CD8-positive, alpha-beta memory T cell (primary cell): ENCODE results near the gene IGF2. TPM values are rescaled to one million over a fixed set of nuclear protein-coding genes. Genes with fewer than 3 reads are reported as not detected.

ENCODE experiments used
- CTCF ChIA-PET: fragments of 350-600 bp; sonication (Branson Sonifier 250); formaldehyde crosslinking; loops from one replicate; lab custom pipeline; 2021; ENCODE audit warnings: antibody characterized with exemption; lab: Charles Lee
- POLR2A ChIA-PET: fragments of 350-600 bp; sonication (Branson Sonifier 250); formaldehyde crosslinking; loops from one replicate; lab custom pipeline; 2021; ENCODE audit warnings: antibody characterized with exemption; lab: Charles Lee
- DNase-seq, 5 donors: peaks; one replicate each; pipeline versions ENCODE4 v3.0.0 to v3.0.0-alpha.2; 2020 to 2022; ENCODE audit warnings: mixed read lengths in 1 of 5
- H3K27ac ChIP-seq: one replicate; pipeline ENCODE4 v1.7.0; 2013; ENCODE audit warnings: low read depth, mild to moderate bottlenecking, low read length, moderate library complexity
- H3K27me3 ChIP-seq: 2 replicates; pipeline ENCODE4 v1.7.0; 2013; ENCODE audit warnings: low read length, mild to moderate bottlenecking; ENCODE audit not compliant: insufficient read depth, poor library complexity, severe bottlenecking
- H3K36me3 ChIP-seq: 2 replicates; pipeline ENCODE4 v1.7.0; 2013; ENCODE audit warnings: mild to moderate bottlenecking, low read length, moderate library complexity; ENCODE audit not compliant: insufficient read depth
- H3K4me1 ChIP-seq: 2 replicates; pipeline ENCODE4 v1.7.0; 2013; ENCODE audit warnings: mild to moderate bottlenecking, low read length, moderate library complexity; ENCODE audit not compliant: insufficient read depth
- H3K4me3 ChIP-seq: 2 replicates; pipeline ENCODE4 v1.7.0; 2013; ENCODE audit warnings: mild to moderate bottlenecking, low read length
- H3K9me3 ChIP-seq: 2 replicates; pipeline ENCODE4 v1.7.0; 2013; ENCODE audit warnings: mild to moderate bottlenecking, low read length
- H3K27ac Mint-ChIP-seq, 8 donors: one replicate each; pipeline ENCODE4 v1.8.0; 2020 to 2021; ENCODE audit warnings: mixed read lengths in 8 of 8, mild to moderate bottlenecking in 6 of 8, inconsistent platforms in 3 of 8, moderate library complexity in 3 of 8
- H3K27me3 Mint-ChIP-seq, 2 donors: one replicate each; pipeline ENCODE4 v1.8.0; 2020 to 2021; ENCODE audit warnings: mixed read lengths in 2 of 2, mild to moderate bottlenecking in 1 of 2, moderate library complexity in 1 of 2
- H3K36me3 Mint-ChIP-seq, 3 donors: one replicate each; pipeline ENCODE4 v1.8.0; 2020 to 2021; ENCODE audit warnings: mixed read lengths in 3 of 3, inconsistent platforms in 1 of 3, mild to moderate bottlenecking in 1 of 3
- H3K4me1 Mint-ChIP-seq, 3 donors: one replicate each; pipeline ENCODE4 v1.8.0; 2020 to 2021; ENCODE audit warnings: mixed read lengths in 3 of 3, inconsistent platforms in 1 of 3, mild to moderate bottlenecking in 1 of 3
- H3K4me3 Mint-ChIP-seq, 7 donors: one replicate each; pipeline ENCODE4 v1.8.0; 2020 to 2021; ENCODE audit warnings: mixed read lengths in 7 of 7, mild to moderate bottlenecking in 6 of 7, moderate library complexity in 4 of 7, inconsistent platforms in 2 of 7
- H3K9me3 Mint-ChIP-seq, 5 donors: one replicate each; pipeline ENCODE4 v1.8.0; 2020 to 2022; ENCODE audit warnings: mixed read lengths in 5 of 5, mild to moderate bottlenecking in 3 of 5, moderate library complexity in 2 of 5, inconsistent platforms in 1 of 5
- polyA plus RNA-seq: library from polyadenylated mRNA; unstranded; fragments of 300-500 nt; fragmentation: Illumina TruSeq; gene quantifications from one replicate; pipeline ENCODE4 v1.2.3, GENCODE V29; 2021
- total RNA-seq, 2 experiments: library from RNA; stranded (reverse); gene quantifications; one replicate each; pipeline ENCODE4 v1.2.3, GENCODE V29; 2021

The IGF2 gene
- 1 to 10 TPM; 3.3 to 3.5 TPM for total RNA-seq
- polyA plus RNA-seq: not detected

- H3K4me3 ChIP-seq: no peak within 1 kb of the TSS
- CTCF ChIA-PET: interaction anchor here (1.4 to 1.7 kb wide), 2 partner anchors 12 to 104 kb away, joined by 3 to 7 read pairs; no protein-coding TSS in a partner anchor
- H3K4me1 ChIP-seq: no peaks in the 10 kb centered on the region
- POLR2A ChIA-PET: no interaction called here
- H3K27me3 Mint-ChIP-seq: peaks cover 44 to 49% of the 10 kb centered on the region in 2 donors
- peak within 1 kb of the TSS; percentile 48 to 91 (median 81) for H3K4me3 Mint-ChIP-seq
- H3K27ac ChIP-seq: no peak within 1 kb of the TSS
- no peaks in the 10 kb centered on the region for H3K9me3 ChIP-seq
- no peaks in the 10 kb centered on the region for H3K36me3 ChIP-seq
- peaks cover 2 to 19% (median 4%) of the 10 kb centered on the region in 3 donors for H3K4me1 Mint-ChIP-seq
- peaks cover 26% of the 10 kb centered on the region for H3K27me3 ChIP-seq
- no peak for DNase-seq
- H3K27ac Mint-ChIP-seq: no peak within 1 kb of the TSS
- no peaks in the 10 kb centered on the region for H3K9me3 Mint-ChIP-seq
- no peaks in the 10 kb centered on the region for H3K36me3 Mint-ChIP-seq
These were observed at the start of gene IGF2 for GRCh38 chr11:2139123-2139521. IGF2 (minus strand) TSS chr11:2139389; CDS start chr11:2135523, 3,866 bp downstream.

GRCh38 chr11:2188745-2189144, 49.6 kb upstream of the IGF2 start:
- ChIA-PET POLR2A (no interaction called here), CTCF (no interaction called here)
- H3K27ac Mint-ChIP-seq: no peak overlapping the region
- no peaks in the 10 kb centered on the region for H3K4me1 Mint-ChIP-seq
- Histone ChIP-seq H3K36me3 (no peaks in the 10 kb centered on the region), H3K9me3 (no peaks in the 10 kb centered on the region), H3K27ac (no peak overlapping the region), H3K27me3 (no peaks in the 10 kb centered on the region), H3K4me3 (no peak overlapping the region), H3K4me1 (peaks cover 6% of the 10 kb centered on the region)
- no peak for DNase-seq
- H3K27me3 Mint-ChIP-seq: peaks cover 6 to 34% of the 10 kb centered on the region in 2 donors
- no peaks in the 10 kb centered on the region for H3K9me3 Mint-ChIP-seq
- no peak overlapping the region for H3K4me3 Mint-ChIP-seq
- H3K36me3 Mint-ChIP-seq: no peaks in the 10 kb centered on the region

GRCh38 chr11:2187280-2187707, 48.1 kb upstream of the IGF2 start:
- Mint-ChIP-seq H3K27ac (no peak overlapping the region), H3K27me3 (peaks cover 6 to 34% of the 10 kb centered on the region in 2 donors)

GRCh38 chr11:2186669-2187279, 47.6 kb upstream of the IGF2 start:
- Mint-ChIP-seq H3K27ac (no peak overlapping the region), H3K9me3 (no peaks in the 10 kb centered on the region), H3K36me3 (no peaks in the 10 kb centered on the region), H3K4me3 (no peak overlapping the region), H3K27me3 (peaks cover 6 to 33% of the 10 kb centered on the region in 2 donors), H3K4me1 (peaks cover 0 to 1% (median 0%) of the 10 kb centered on the region in 3 donors)
- Histone ChIP-seq H3K4me3 (no peak overlapping the region), H3K4me1 (peaks cover 6% of the 10 kb centered on the region), H3K27ac (no peak overlapping the region), H3K36me3 (no peaks in the 10 kb centered on the region), H3K9me3 (no peaks in the 10 kb centered on the region), H3K27me3 (no peaks in the 10 kb centered on the region)
- ChIA-PET POLR2A (no interaction called here), CTCF (interaction anchor here (0.7 to 4.0 kb wide), 9 partner anchors 8 to 238 kb away, joined by 3 to 28 read pairs (median 4); no protein-coding TSS in a partner anchor)
- DNase-seq: peak in 3 of 5 donors; percentile 19 to 62 (median 45)

More at GRCh38 chr11:2187280-2187707, 48.1 kb upstream of the IGF2 start:
- POLR2A ChIA-PET: no interaction called here
- Histone ChIP-seq H3K4me3 (no peak overlapping the region), H3K4me1 (peaks cover 6% of the 10 kb centered on the region), H3K27me3 (no peaks in the 10 kb centered on the region), H3K36me3 (no peaks in the 10 kb centered on the region), H3K27ac (no peak overlapping the region), H3K9me3 (no peaks in the 10 kb centered on the region)
- Mint-ChIP-seq H3K4me3 (no peak overlapping the region), H3K9me3 (no peaks in the 10 kb centered on the region), H3K4me1 (peaks cover 0 to 1% (median 0%) of the 10 kb centered on the region in 3 donors), H3K36me3 (no peaks in the 10 kb centered on the region)
- CTCF ChIA-PET: interaction anchor here (0.7 to 4.0 kb wide), 5 partner anchors 10 to 238 kb away, joined by 3 to 28 read pairs (median 5); no protein-coding TSS in a partner anchor
- DNase-seq: no peak

- Histone ChIP-seq H3K4me3 (no peak overlapping the region), H3K36me3 (no peaks in the 10 kb centered on the region), H3K4me1 (peaks cover 6% of the 10 kb centered on the region), H3K27me3 (no peaks in the 10 kb centered on the region), H3K27ac (no peak overlapping the region), H3K9me3 (no peaks in the 10 kb centered on the region)
- H3K4me1 Mint-ChIP-seq: peaks cover 0 to 1% (median 0%) of the 10 kb centered on the region in 3 donors
- DNase-seq: no peak
- ChIA-PET CTCF (interaction anchor here (1.0 to 4.0 kb wide), 4 partner anchors 9 to 240 kb away, joined by 3 to 28 read pairs (median 4); no protein-coding TSS in a partner anchor), POLR2A (no interaction called here)
- H3K27me3 Mint-ChIP-seq: peaks cover 3 to 26% of the 10 kb centered on the region in 2 donors
- no peak overlapping the region for H3K4me3 Mint-ChIP-seq
- no peaks in the 10 kb centered on the region for H3K9me3 Mint-ChIP-seq
- no peak overlapping the region for H3K27ac Mint-ChIP-seq
- no peaks in the 10 kb centered on the region for H3K36me3 Mint-ChIP-seq
These were observed 46.3 kb upstream of the IGF2 start for GRCh38 chr11:2185324-2186085.

GRCh38 chr11:2182692-2183474, 43.7 kb upstream of the IGF2 start:
- H3K36me3 Mint-ChIP-seq: no peaks in the 10 kb centered on the region

GRCh38 chr11:2182075-2182474, 42.9 kb upstream of the IGF2 start:
- H3K9me3 ChIP-seq: no peaks in the 10 kb centered on the region
- H3K4me3 ChIP-seq: no peak overlapping the region
- peaks cover 0 to 1% (median 0%) of the 10 kb centered on the region in 3 donors for H3K4me1 Mint-ChIP-seq
- H3K4me3 Mint-ChIP-seq: no peak overlapping the region
- H3K27me3 Mint-ChIP-seq: peaks cover 0 to 13% of the 10 kb centered on the region in 2 donors
- H3K27me3 ChIP-seq: no peaks in the 10 kb centered on the region
- no peaks in the 10 kb centered on the region for H3K36me3 Mint-ChIP-seq
- DNase-seq: no peak
- H3K4me1 ChIP-seq: peaks cover 4% of the 10 kb centered on the region
- ChIA-PET POLR2A (no interaction called here), CTCF (no interaction called here)
- H3K27ac ChIP-seq: no peak overlapping the region
- H3K9me3 Mint-ChIP-seq: no peaks in the 10 kb centered on the region
- no peaks in the 10 kb centered on the region for H3K36me3 ChIP-seq
- no peak overlapping the region for H3K27ac Mint-ChIP-seq

More at GRCh38 chr11:2182692-2183474, 43.7 kb upstream of the IGF2 start:
- no peak overlapping the region for H3K27ac ChIP-seq
- no peak overlapping the region for H3K4me3 Mint-ChIP-seq
- H3K9me3 ChIP-seq: no peaks in the 10 kb centered on the region
- H3K36me3 ChIP-seq: no peaks in the 10 kb centered on the region
- H3K27ac Mint-ChIP-seq: peak overlapping the region in 1 of 8 donors; percentile 14
- peaks cover 0 to 13% of the 10 kb centered on the region in 2 donors for H3K27me3 Mint-ChIP-seq
- POLR2A ChIA-PET: interaction anchor here (0.6 kb wide), 1 partner anchor 336 kb away, joined by 5 read pairs; no protein-coding TSS in a partner anchor
- H3K4me1 ChIP-seq: peaks cover 6% of the 10 kb centered on the region
- H3K4me3 ChIP-seq: no peak overlapping the region
- no peak for DNase-seq
- CTCF ChIA-PET: no interaction called here
- no peaks in the 10 kb centered on the region for H3K9me3 Mint-ChIP-seq
- H3K27me3 ChIP-seq: no peaks in the 10 kb centered on the region
- H3K4me1 Mint-ChIP-seq: peaks cover 0 to 1% (median 0%) of the 10 kb centered on the region in 3 donors
